Measurements from ENCODE around the gene GABARAPL1. TPM values are rescaled to one million over a fixed set of nuclear protein-coding genes. Genes with fewer than 3 reads are reported as not detected.
"Not testable (repeated sequence)": the region's sequence is repeated elsewhere in the genome, so short reads cannot be mapped to it uniquely, and the experiment has no call there.

GABARAPL1 gene
- total RNA-seq, 1 experiment from 2014 or later = 55.6 TPM

GRCh38 chr12:10186299-10186698 is 26.4 kb upstream of the GABARAPL1 start:
- H2BK15ac ChIP-seq (ENCODE audit: low read depth, low read length) = no peak overlapping the region
- no peak overlapping the region for H2AFZ ChIP-seq (ENCODE audit: low read length)
- Mint-ChIP-seq H3K27ac (no peak overlapping the region), H3K9me3 (peaks cover 0 to 2% of the 10 kb centered on the region in 2 experiments; a peak in 1 of 5 replicates), H3K4me3 (no peak overlapping the region), H3K4me1 (peaks cover 5 to 6% of the 10 kb centered on the region in 2 experiments; a peak in 3 of 4 replicates), H3K27me3 (ENCODE audit: low read depth) (no peaks in the 10 kb centered on the region), H3K36me3 (ENCODE audit: insufficient read depth in 1 of 3, low read depth in 3 of 3) (peaks cover 0 to 4% (median 0%) of the 10 kb centered on the region in 3 experiments; a peak in 1 of 7 replicates)
- H4K91ac ChIP-seq (ENCODE audit: insufficient read length, low read depth, low read length) = no peak overlapping the region
- H4K20me1 ChIP-seq (ENCODE audit: control insufficient read depth, insufficient read depth, insufficient read length) = no peaks in the 10 kb centered on the region
- H2BK120ac ChIP-seq (ENCODE audit: low read depth, low read length, poor library complexity, severe bottlenecking) = no peak overlapping the region
- H4K5ac ChIP-seq (ENCODE audit: insufficient read length, low read depth, low read length) = no peak overlapping the region
- H2BK5ac ChIP-seq (ENCODE audit: insufficient read length, low read length) = no peak overlapping the region
- no peak overlapping the region for H3K9ac ChIP-seq (ENCODE audit: extremely low read depth, insufficient read length, low read length)
- H3K79me2 ChIP-seq (ENCODE audit: insufficient read depth, low read length) = no peaks in the 10 kb centered on the region
- H3K14ac ChIP-seq (ENCODE audit: insufficient read depth, low read length) = no peak overlapping the region
- DNase-seq = no peak
- no peak overlapping the region for H3K4me2 ChIP-seq (ENCODE audit: insufficient read depth, insufficient read length, low read length)
- no peaks in the 10 kb centered on the region for H3K27me3 ChIP-seq (ENCODE audit: insufficient read depth, low read length)
- H3K23me2 ChIP-seq (ENCODE audit: insufficient read length, low read depth, low read length, poor library complexity, severe bottlenecking) = no peaks in the 10 kb centered on the region
- no peak overlapping the region for H2BK20ac ChIP-seq (ENCODE audit: low read depth, low read length, poor library complexity, severe bottlenecking)
- no peak overlapping the region for H3K56ac ChIP-seq (ENCODE audit: insufficient read length, low read depth, low read length)
- H3T11ph ChIP-seq (ENCODE audit: low read length) = no peak overlapping the region
- no peak overlapping the region for H4K8ac ChIP-seq (replicated peaks; ENCODE audit: insufficient read length, low read depth, low read length)
- H2AK5ac ChIP-seq (ENCODE audit: insufficient read length, low read length) = no peak overlapping the region
- H3K79me1 ChIP-seq (ENCODE audit: insufficient read depth, low read depth, low read length, poor library complexity, severe bottlenecking) = no peaks in the 10 kb centered on the region
- no peaks in the 10 kb centered on the region for H3K9me3 ChIP-seq (ENCODE audit: control insufficient read depth, low read depth, low read length)
- no peak overlapping the region for H2BK12ac ChIP-seq (ENCODE audit: insufficient read length, low read depth, low read length)
- H3K27ac ChIP-seq (ENCODE audit: insufficient read length, low read depth, low read length) = no peak overlapping the region
- H3K4me1 ChIP-seq (ENCODE audit: insufficient read depth, low read length) = no peaks in the 10 kb centered on the region
- H3K4ac ChIP-seq (ENCODE audit: low read depth, low read length) = no peak overlapping the region
- no CpG with 5 or more reads among the region's 11 CpGs for WGBS (ENCODE audit: extremely low coverage, insufficient read length, low lambda C conversion rate)
- TF ChIP-seq CTCF (conservative IDR thresholded peaks at IDR 0.05) = no peak
- no peak overlapping the region for H3K23ac ChIP-seq (ENCODE audit: insufficient read length, low read depth, low read length)
- no peak overlapping the region for H3K18ac ChIP-seq (ENCODE audit: insufficient read length, low read depth, low read length)

GRCh38 chr12:10186958-10187357 is 25.7 kb upstream of the GABARAPL1 start:
- not testable (repeated sequence) for H3K27me3 Mint-ChIP-seq (ENCODE audit: low read depth)

More at GRCh38 chr12:10186958-10187357, 25.7 kb upstream of the GABARAPL1 start:
- H3K4me1 Mint-ChIP-seq; H2BK5ac ChIP-seq (ENCODE audit: insufficient read length, low read length); H3K23ac ChIP-seq (ENCODE audit: insufficient read length, low read depth, low read length); DNase-seq; H3K56ac ChIP-seq (ENCODE audit: insufficient read length, low read depth, low read length); H3K9ac ChIP-seq (ENCODE audit: extremely low read depth, insufficient read length, low read length); H3K4me2 ChIP-seq (ENCODE audit: insufficient read depth, insufficient read length, low read length); H4K91ac ChIP-seq (ENCODE audit: insufficient read length, low read depth, low read length); H3K27ac Mint-ChIP-seq; H3K4ac ChIP-seq (ENCODE audit: low read depth, low read length); H4K5ac ChIP-seq (ENCODE audit: insufficient read length, low read depth, low read length); H2AFZ ChIP-seq (ENCODE audit: low read length); H2BK15ac ChIP-seq (ENCODE audit: low read depth, low read length); H3K9me3 Mint-ChIP-seq; H2BK12ac ChIP-seq (ENCODE audit: insufficient read length, low read depth, low read length); H3K4me3 Mint-ChIP-seq; H3K79me1 ChIP-seq (ENCODE audit: insufficient read depth, low read depth, low read length, poor library complexity, severe bottlenecking); H3K18ac ChIP-seq (ENCODE audit: insufficient read length, low read depth, low read length); H3K4me1 ChIP-seq (ENCODE audit: insufficient read depth, low read length); H3K9me3 ChIP-seq (ENCODE audit: control insufficient read depth, low read depth, low read length); H4K8ac ChIP-seq (replicated peaks; ENCODE audit: insufficient read length, low read depth, low read length); H3K14ac ChIP-seq (ENCODE audit: insufficient read depth, low read length); H3K36me3 Mint-ChIP-seq (ENCODE audit: insufficient read depth in 1 of 3, low read depth in 3 of 3); H3T11ph ChIP-seq (ENCODE audit: low read length); H2BK20ac ChIP-seq (ENCODE audit: low read depth, low read length, poor library complexity, severe bottlenecking); H2BK120ac ChIP-seq (ENCODE audit: low read depth, low read length, poor library complexity, severe bottlenecking); H3K23me2 ChIP-seq (ENCODE audit: insufficient read length, low read depth, low read length, poor library complexity, severe bottlenecking); H3K27me3 ChIP-seq (ENCODE audit: insufficient read depth, low read length); H3K79me2 ChIP-seq (ENCODE audit: insufficient read depth, low read length); H4K20me1 ChIP-seq (ENCODE audit: control insufficient read depth, insufficient read depth, insufficient read length); H2AK5ac ChIP-seq (ENCODE audit: insufficient read length, low read length); H3K27ac ChIP-seq (ENCODE audit: insufficient read length, low read depth, low read length): not testable (repeated sequence)
- WGBS (ENCODE audit: extremely low coverage, insufficient read length, low lambda C conversion rate) = no CpG with 5 or more reads among the region's 6 CpGs
